Tibial artery (tissue), 4 donors: Measurements from ENCODE around the gene MYO5A.

Experiments used
- DNase-seq, 2 donors: peaks; one replicate each; pipeline ENCODE4 v3.0.0-alpha.2; 2019
- H3K27ac ChIP-seq, 2 donors: fragments of 200-600 bp; sonication (generic) in 1 of 2; 1 replicate in 1 of 2; 2 replicates in 1 of 2; pipeline ENCODE4 v1.5.1; 2018 to 2019; ENCODE audit warnings: mild to moderate bottlenecking in 1 of 2
- H3K27me3 ChIP-seq, 2 donors: fragments of 200-600 bp; sonication (generic) in 1 of 2; one replicate each; pipeline versions ENCODE4 v1.5.1 to v1.6.0; 2016 to 2019
- H3K36me3 ChIP-seq, 3 donors: fragments of 200-600 bp; sonication (generic) in 2 of 3; one replicate each; pipeline ENCODE4 v1.5.1; 2016 to 2019; ENCODE audit warnings: mild to moderate bottlenecking in 2 of 3
- H3K4me1 ChIP-seq, 4 donors: fragments of 200-600 bp; sonication (generic) in 2 of 4; 1 replicate in 3 of 4; 2 replicates in 1 of 4; pipeline ENCODE4 v1.5.1; 2016 to 2019
- H3K4me3 ChIP-seq, 2 donors: fragments of 200-600 bp; sonication (generic) in 1 of 2; 1 replicate in 1 of 2; 2 replicates in 1 of 2; pipeline ENCODE4 v1.5.1; 2018 to 2019; ENCODE audit warnings: mild to moderate bottlenecking in 2 of 2
- H3K9me3 ChIP-seq, 3 donors: fragments of 200-600 bp; sonication (generic) in 1 of 3; one replicate each; pipeline ENCODE4 v1.5.1; 2016 to 2019
- CTCF ChIP-seq, 2 experiments: fragments of 200-600 bp in 1 of 2; fragments of 450-650 bp in 1 of 2; IDR thresholded peaks; one replicate each; pipeline ENCODE4 v1.5.1; 2017 to 2019; ENCODE audit warnings: antibody characterized with exemption in 2 of 2, mild to moderate bottlenecking in 1 of 2, moderate library complexity in 1 of 2
- intact Hi-C: fragments of 100-400 bp; cut with DNase I; formaldehyde crosslinking; loops from one replicate; pipeline ENCODE4 v1.15.0; 2023; ENCODE audit warnings: low total_unique reads

Gene MYO5A

GRCh38 chr15:52481915-52482314 is 46.8 kb downstream of the MYO5A start:
- TF ChIP-seq CTCF (IDR thresholded peaks at IDR 0.05), result no peak
- H3K27ac ChIP-seq, result no peak overlapping the region
- H3K4me1 ChIP-seq, result peaks cover 0 to 23% (median 8%) of the 10 kb centered on the region in 4 donors
- peaks cover 0 to 3% (median 0%) of the 10 kb centered on the region in 3 donors for H3K36me3 ChIP-seq
- H3K9me3 ChIP-seq, result no peaks in the 10 kb centered on the region
- no peaks in the 10 kb centered on the region for H3K27me3 ChIP-seq
- intact Hi-C loops, result no loop called here
- H3K4me3 ChIP-seq, result no peak overlapping the region
- DNase-seq, result no peak

GRCh38 chr15:52480990-52481389 is 47.7 kb downstream of the MYO5A start:
- intact Hi-C loops, result no loop called here
- Histone ChIP-seq H3K4me1 (peaks cover 0 to 23% (median 8%) of the 10 kb centered on the region in 4 donors), H3K27ac (no peak overlapping the region), H3K9me3 (no peaks in the 10 kb centered on the region), H3K27me3 (no peaks in the 10 kb centered on the region), H3K36me3 (peaks cover 0 to 3% (median 0%) of the 10 kb centered on the region in 3 donors), H3K4me3 (no peak overlapping the region)
- no peak for TF ChIP-seq CTCF (IDR thresholded peaks at IDR 0.05)
- no peak for DNase-seq

- TF ChIP-seq CTCF (IDR thresholded peaks at IDR 0.05), result no peak
- intact Hi-C loops, result no loop called here
- no peaks in the 10 kb centered on the region for H3K4me1 ChIP-seq
- H3K4me3 ChIP-seq, result no peak overlapping the region
- no peak overlapping the region for H3K27ac ChIP-seq
- H3K9me3 ChIP-seq, result peaks cover 0 to 10% (median 10%) of the 10 kb centered on the region in 3 donors
- no peak for DNase-seq
- no peaks in the 10 kb centered on the region for H3K36me3 ChIP-seq
- no peaks in the 10 kb centered on the region for H3K27me3 ChIP-seq
Measured at GRCh38 chr15:52466716-52467115, 62.0 kb downstream of the MYO5A start.

GRCh38 chr15:52466134-52466701 is 62.5 kb downstream of the MYO5A start:
- peak; percentile 70 to 76 for DNase-seq
- H3K27me3 ChIP-seq, result no peaks in the 10 kb centered on the region
- TF ChIP-seq CTCF (IDR thresholded peaks at IDR 0.05), result no peak
- peaks cover 0 to 10% (median 10%) of the 10 kb centered on the region in 3 donors for H3K9me3 ChIP-seq
- H3K4me3 ChIP-seq, result no peak overlapping the region
- H3K27ac ChIP-seq, result no peak overlapping the region
- intact Hi-C loops, result no loop called here
- H3K4me1 ChIP-seq, result no peaks in the 10 kb centered on the region
- H3K36me3 ChIP-seq, result no peaks in the 10 kb centered on the region

GRCh38 chr15:52464478-52464877 is 64.2 kb downstream of the MYO5A start:
- no peak overlapping the region for H3K4me3 ChIP-seq
- H3K4me1 ChIP-seq, result no peaks in the 10 kb centered on the region
- intact Hi-C loops, result no loop called here
- no peak overlapping the region for H3K27ac ChIP-seq
- no peak for DNase-seq
- no peaks in the 10 kb centered on the region for H3K36me3 ChIP-seq
- H3K27me3 ChIP-seq, result no peaks in the 10 kb centered on the region
- TF ChIP-seq CTCF (IDR thresholded peaks at IDR 0.05), result no peak
- H3K9me3 ChIP-seq, result peaks cover 0 to 10% (median 10%) of the 10 kb centered on the region in 3 donors

GRCh38 chr15:52464040-52464439 is 64.6 kb downstream of the MYO5A start:
- intact Hi-C loops, result no loop called here
- H3K9me3 ChIP-seq, result peaks cover 0 to 10% (median 10%) of the 10 kb centered on the region in 3 donors
- H3K27me3 ChIP-seq, result no peaks in the 10 kb centered on the region
- no peak overlapping the region for H3K4me3 ChIP-seq
- no peak for TF ChIP-seq CTCF (IDR thresholded peaks at IDR 0.05)
- no peak overlapping the region for H3K27ac ChIP-seq
- no peak for DNase-seq
- H3K36me3 ChIP-seq, result no peaks in the 10 kb centered on the region
- no peaks in the 10 kb centered on the region for H3K4me1 ChIP-seq
